ENCODE measurements around the gene PRSS37. TPM values are rescaled to one million over a fixed set of nuclear protein-coding genes. Genes with fewer than 3 reads are reported as not detected.

The PRSS37 gene, protein sequence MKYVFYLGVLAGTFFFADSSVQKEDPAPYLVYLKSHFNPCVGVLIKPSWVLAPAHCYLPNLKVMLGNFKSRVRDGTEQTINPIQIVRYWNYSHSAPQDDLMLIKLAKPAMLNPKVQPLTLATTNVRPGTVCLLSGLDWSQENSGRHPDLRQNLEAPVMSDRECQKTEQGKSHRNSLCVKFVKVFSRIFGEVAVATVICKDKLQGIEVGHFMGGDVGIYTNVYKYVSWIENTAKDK
- under 1 TPM in 1 of 2 donors, not detected in 1; 0.51 TPM for total RNA-seq

GRCh38 chr7:141841385-141841784 lies at the start of gene PRSS37:
TSS of gene PRSS37 (minus strand) at chr7:141841485. CDS start at chr7:141841049, 436 bp downstream.
- no peaks in the 10 kb centered on the region for H3K36me3 ChIP-seq
- H3K27ac ChIP-seq, result no peak within 1 kb of the TSS
- TF ChIP-seq CTCF (IDR thresholded peaks at IDR 0.05), result no peak
- TF ChIP-seq POLR2AphosphoS5 (IDR thresholded peaks at IDR 0.05), result no peak
- TF ChIP-seq POLR2A (IDR thresholded peaks at IDR 0.05), result no peak
- H3K4me3 ChIP-seq, result no peak within 1 kb of the TSS
- DNase-seq (ENCODE audit: low spot score), result no peak
- no peaks in the 10 kb centered on the region for H3K9me3 ChIP-seq
- no peaks in the 10 kb centered on the region for H3K4me1 ChIP-seq (replicated peaks)
- intact Hi-C loops (cut with DNase I), result no loop called here
- no peaks in the 10 kb centered on the region for H3K27me3 ChIP-seq (replicated peaks; ENCODE audit: insufficient read depth)

DNA sequence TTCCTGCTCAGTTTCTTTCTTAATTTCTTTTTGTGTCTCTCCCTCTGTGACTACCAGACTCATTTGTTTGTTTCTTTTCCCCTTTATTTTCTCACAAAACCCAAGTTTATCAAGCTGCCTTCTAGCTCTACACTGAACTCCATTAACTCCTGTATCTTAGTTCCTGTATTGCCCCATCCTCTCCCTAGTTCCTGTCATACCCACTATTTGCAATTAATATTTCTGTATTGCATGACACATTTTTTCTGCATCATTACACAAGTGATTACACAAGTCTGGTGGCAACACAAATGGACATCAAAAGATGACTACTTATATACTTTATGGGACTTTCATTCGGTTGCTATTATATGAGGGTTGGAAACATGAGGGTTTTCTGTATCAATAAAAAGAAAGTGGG lies 48.0 kb upstream of the PRSS37 start:
- no peak for DNase-seq (ENCODE audit: low spot score)
- Histone ChIP-seq H3K27ac (no peak overlapping the region), H3K9me3 (no peaks in the 10 kb centered on the region), H3K27me3 (replicated peaks; ENCODE audit: insufficient read depth) (no peaks in the 10 kb centered on the region), H3K4me3 (no peak overlapping the region), H3K36me3 (no peaks in the 10 kb centered on the region), H3K4me1 (replicated peaks) (no peaks in the 10 kb centered on the region)
- intact Hi-C loops (cut with DNase I), result no loop called here
- WGBS, result 89% methylated on average over 1 of the region's 1 CpG
- TF ChIP-seq POLR2AphosphoS5 (IDR thresholded peaks at IDR 0.05) (no peak), POLR2A (IDR thresholded peaks at IDR 0.05) (no peak), CTCF (IDR thresholded peaks at IDR 0.05) (no peak)

DNA sequence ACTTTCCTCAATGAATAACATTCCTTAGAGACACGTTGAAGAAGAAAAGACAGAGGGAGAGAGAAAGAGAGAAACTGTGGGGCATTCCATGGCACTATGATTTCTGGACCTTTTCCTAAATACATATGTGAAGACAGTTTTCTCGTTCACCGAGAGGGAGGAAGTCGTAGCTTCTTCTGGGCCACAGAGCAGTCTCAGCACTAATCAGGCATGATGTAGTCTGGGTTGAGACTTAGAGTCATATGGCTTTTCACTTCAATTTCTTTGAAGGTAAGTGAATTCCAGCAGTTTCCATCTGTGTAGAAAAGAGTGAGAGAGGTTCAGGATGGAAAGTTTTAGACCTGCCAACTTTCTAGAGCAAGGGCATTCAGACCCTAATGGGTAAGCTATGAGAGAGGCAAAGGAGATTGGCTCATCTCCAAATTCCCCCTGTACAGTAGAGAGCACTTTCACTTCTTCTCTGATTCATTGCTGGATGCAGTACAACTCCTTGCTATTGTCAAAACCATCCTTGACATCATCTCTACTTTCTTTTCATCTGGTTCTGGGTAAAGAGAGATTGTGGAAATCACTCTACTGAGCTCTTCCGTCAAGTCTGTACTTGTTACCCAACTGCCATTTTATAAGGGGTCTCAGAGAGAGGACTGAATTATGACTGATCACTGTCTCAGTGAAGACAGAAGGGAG lies 43.4 kb upstream of the PRSS37 start:
- TF ChIP-seq POLR2AphosphoS5 (IDR thresholded peaks at IDR 0.05), result no peak
- no peak for TF ChIP-seq CTCF (IDR thresholded peaks at IDR 0.05)
- TF ChIP-seq POLR2A (IDR thresholded peaks at IDR 0.05), result no peak
- Histone ChIP-seq H3K4me1 (replicated peaks) (no peaks in the 10 kb centered on the region), H3K36me3 (no peaks in the 10 kb centered on the region), H3K9me3 (no peaks in the 10 kb centered on the region), H3K27ac (no peak overlapping the region), H3K4me3 (no peak overlapping the region), H3K27me3 (replicated peaks; ENCODE audit: insufficient read depth) (no peaks in the 10 kb centered on the region)
- intact Hi-C loops (cut with DNase I), result no loop called here
- DNase-seq (ENCODE audit: low spot score), result no peak
- WGBS, result 80% methylated on average over 5 of the region's 5 CpGs

DNA sequence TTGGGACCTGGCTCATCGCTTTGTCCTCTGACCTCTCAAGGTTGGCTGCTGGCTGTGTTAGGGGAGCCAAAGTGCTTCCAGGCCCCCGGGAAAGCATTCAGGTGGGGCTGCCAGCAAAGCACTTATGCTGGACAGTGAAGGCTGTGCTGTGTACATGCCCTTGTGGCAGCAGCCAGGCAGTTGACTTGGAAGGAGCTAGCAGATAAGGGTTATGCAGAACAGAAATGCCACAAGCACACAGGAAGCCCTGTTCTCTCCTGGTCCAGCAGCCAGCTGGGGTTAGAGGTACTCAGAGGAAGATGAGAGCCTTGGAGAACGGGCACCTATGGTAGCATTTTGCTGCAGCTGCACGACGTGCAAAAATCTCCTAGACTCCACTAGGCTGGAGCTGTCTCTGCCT lies 39.7 kb upstream of the PRSS37 start:
- WGBS, result 73% methylated on average over 5 of the region's 5 CpGs
- H3K36me3 ChIP-seq, result no peaks in the 10 kb centered on the region
- intact Hi-C loops (cut with DNase I), result no loop called here

More for the DNA sequence above, 39.7 kb upstream of the PRSS37 start:
- H3K4me1 ChIP-seq (replicated peaks), result no peaks in the 10 kb centered on the region
- H3K27me3 ChIP-seq (replicated peaks; ENCODE audit: insufficient read depth), result no peaks in the 10 kb centered on the region
- DNase-seq (ENCODE audit: low spot score), result no peak
- H3K9me3 ChIP-seq, result no peaks in the 10 kb centered on the region
- no peak overlapping the region for H3K4me3 ChIP-seq
- no peak for TF ChIP-seq POLR2AphosphoS5 (IDR thresholded peaks at IDR 0.05)
- TF ChIP-seq POLR2A (IDR thresholded peaks at IDR 0.05), result no peak
- no peak for TF ChIP-seq CTCF (IDR thresholded peaks at IDR 0.05)
- no peak overlapping the region for H3K27ac ChIP-seq
